ENCODE measurements around the gene SCN5A. TPM values are rescaled to one million over a fixed set of nuclear protein-coding genes. Genes with fewer than 3 reads are reported as not detected.

SCN5A gene
- total RNA-seq, 1 donor from 2014 or later = 3.3 TPM

GRCh38 chr3:38588371-38588971, 61.0 kb downstream of the SCN5A start:
- no peaks in the 10 kb centered on the region for H3K27me3 ChIP-seq (ENCODE audit: insufficient read depth, low read length)
- TF ChIP-seq CTCF (IDR thresholded peaks at IDR 0.05; ENCODE audit: insufficient read depth, low read depth, low read length) (no peak), EZH2 (IDR thresholded peaks at IDR 0.05; ENCODE audit: insufficient read depth, low read length) (no peak)
- FAIRE-seq (no peak), DNase-seq (ENCODE audit: low read depth) (no peak)
- H3K27me3 Mint-ChIP-seq (ENCODE audit: low read depth, unreplicated experiment) = peaks cover 23% of the 10 kb centered on the region
- H3K4me1 Mint-ChIP-seq (ENCODE audit: low read depth, unreplicated experiment) = no peaks in the 10 kb centered on the region
- H4K20me1 ChIP-seq (ENCODE audit: insufficient read depth, low read length) = no peaks in the 10 kb centered on the region
- H3K79me2 ChIP-seq (ENCODE audit: insufficient read depth, low read length) = no peaks in the 10 kb centered on the region
- no peak overlapping the region for H3K9ac ChIP-seq (ENCODE audit: low read length)
- H3K4me3 Mint-ChIP-seq (ENCODE audit: unreplicated experiment) = no peak overlapping the region
- no peak overlapping the region for H3K27ac Mint-ChIP-seq (ENCODE audit: unreplicated experiment)
- no peak overlapping the region for H3K4me2 ChIP-seq (ENCODE audit: low read length)
- H3K4me3 ChIP-seq (ENCODE audit: insufficient read depth, low read depth, low read length) = no peak overlapping the region
- no peaks in the 10 kb centered on the region for H3K9me3 ChIP-seq (ENCODE audit: insufficient read depth, low read depth, low read length)
- no peak overlapping the region for H3K27ac ChIP-seq (ENCODE audit: low read depth, low read length)
- no peaks in the 10 kb centered on the region for H3K36me3 ChIP-seq (ENCODE audit: insufficient read depth, low read length)
- H2AFZ ChIP-seq (ENCODE audit: low read depth, low read length) = no peak overlapping the region
- no peaks in the 10 kb centered on the region for H3K36me3 Mint-ChIP-seq (ENCODE audit: low read depth, unreplicated experiment)
- H3K4me1 ChIP-seq (ENCODE audit: insufficient read depth, low read length) = no peaks in the 10 kb centered on the region
- H3K9me3 Mint-ChIP-seq (ENCODE audit: unreplicated experiment) = peaks cover 3% of the 10 kb centered on the region

- H3K4me1 ChIP-seq (ENCODE audit: insufficient read depth, low read length) = no peaks in the 10 kb centered on the region
- H3K4me3 ChIP-seq (ENCODE audit: insufficient read depth, low read depth, low read length) = no peak overlapping the region
- Mint-ChIP-seq H3K9me3 (ENCODE audit: unreplicated experiment) (peaks cover 3% of the 10 kb centered on the region), H3K27ac (ENCODE audit: unreplicated experiment) (no peak overlapping the region), H3K4me1 (ENCODE audit: low read depth, unreplicated experiment) (no peaks in the 10 kb centered on the region), H3K27me3 (ENCODE audit: low read depth, unreplicated experiment) (peaks cover 23% of the 10 kb centered on the region), H3K4me3 (ENCODE audit: unreplicated experiment) (no peak overlapping the region), H3K36me3 (ENCODE audit: low read depth, unreplicated experiment) (no peaks in the 10 kb centered on the region)
- no peaks in the 10 kb centered on the region for H3K27me3 ChIP-seq (ENCODE audit: insufficient read depth, low read length)
- FAIRE-seq = no peak
- H3K27ac ChIP-seq (ENCODE audit: low read depth, low read length) = no peak overlapping the region
- DNase-seq (ENCODE audit: low read depth) = no peak
- no peak overlapping the region for H3K4me2 ChIP-seq (ENCODE audit: low read length)
- no peaks in the 10 kb centered on the region for H3K79me2 ChIP-seq (ENCODE audit: insufficient read depth, low read length)
- no peaks in the 10 kb centered on the region for H4K20me1 ChIP-seq (ENCODE audit: insufficient read depth, low read length)
- no peak for TF ChIP-seq CTCF (IDR thresholded peaks at IDR 0.05; ENCODE audit: insufficient read depth, low read depth, low read length)
- no peak for TF ChIP-seq EZH2 (IDR thresholded peaks at IDR 0.05; ENCODE audit: insufficient read depth, low read length)
- H2AFZ ChIP-seq (ENCODE audit: low read depth, low read length) = no peak overlapping the region
- H3K9me3 ChIP-seq (ENCODE audit: insufficient read depth, low read depth, low read length) = no peaks in the 10 kb centered on the region
- no peaks in the 10 kb centered on the region for H3K36me3 ChIP-seq (ENCODE audit: insufficient read depth, low read length)
- no peak overlapping the region for H3K9ac ChIP-seq (ENCODE audit: low read length)
Measured at GRCh38 chr3:38587548-38588131, 61.8 kb downstream of the SCN5A start.
